ENCODE data around the gene NCBP1. TPM values are rescaled to one million over a fixed set of nuclear protein-coding genes. Genes with fewer than 3 reads are reported as not detected.

NCBP1 gene
- total RNA-seq, 3 donors from 2014 or later = 29.0 to 37.0 (median 36.9) TPM

DNA sequence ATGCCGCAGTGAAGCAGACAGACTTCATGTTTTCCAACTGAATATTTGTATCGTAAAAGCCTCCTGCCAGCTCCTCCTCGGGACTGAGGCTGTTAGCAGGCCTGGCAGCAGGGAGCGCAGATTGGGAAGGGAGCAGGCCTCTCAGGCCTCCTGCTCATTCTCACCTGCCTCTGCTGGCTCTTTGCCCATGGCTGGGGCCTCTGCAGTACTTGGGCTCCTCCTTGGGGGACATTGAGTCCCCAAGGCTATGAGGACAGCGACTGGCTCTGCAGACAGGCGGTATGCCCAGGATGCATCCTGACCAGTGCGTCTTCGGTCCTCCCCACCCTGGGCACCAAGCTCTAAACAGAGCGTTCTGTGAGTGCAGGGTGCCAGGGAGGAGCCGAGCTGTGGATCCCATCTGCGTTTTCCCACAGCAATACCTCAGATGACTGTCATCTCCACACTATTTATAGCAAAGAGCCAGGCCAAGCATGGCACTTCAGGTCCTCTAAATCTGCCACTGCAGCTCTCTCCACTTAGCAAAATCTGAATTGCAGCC, 39.2 kb upstream of the NCBP1 start:
- DNase-seq = no peak
- TF ChIP-seq, protein P1, sequence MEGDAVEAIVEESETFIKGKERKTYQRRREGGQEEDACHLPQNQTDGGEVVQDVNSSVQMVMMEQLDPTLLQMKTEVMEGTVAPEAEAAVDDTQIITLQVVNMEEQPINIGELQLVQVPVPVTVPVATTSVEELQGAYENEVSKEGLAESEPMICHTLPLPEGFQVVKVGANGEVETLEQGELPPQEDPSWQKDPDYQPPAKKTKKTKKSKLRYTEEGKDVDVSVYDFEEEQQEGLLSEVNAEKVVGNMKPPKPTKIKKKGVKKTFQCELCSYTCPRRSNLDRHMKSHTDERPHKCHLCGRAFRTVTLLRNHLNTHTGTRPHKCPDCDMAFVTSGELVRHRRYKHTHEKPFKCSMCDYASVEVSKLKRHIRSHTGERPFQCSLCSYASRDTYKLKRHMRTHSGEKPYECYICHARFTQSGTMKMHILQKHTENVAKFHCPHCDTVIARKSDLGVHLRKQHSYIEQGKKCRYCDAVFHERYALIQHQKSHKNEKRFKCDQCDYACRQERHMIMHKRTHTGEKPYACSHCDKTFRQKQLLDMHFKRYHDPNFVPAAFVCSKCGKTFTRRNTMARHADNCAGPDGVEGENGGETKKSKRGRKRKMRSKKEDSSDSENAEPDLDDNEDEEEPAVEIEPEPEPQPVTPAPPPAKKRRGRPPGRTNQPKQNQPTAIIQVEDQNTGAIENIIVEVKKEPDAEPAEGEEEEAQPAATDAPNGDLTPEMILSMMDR (IDR thresholded peaks at IDR 0.05) = no peak
- H3K4me3 ChIP-seq = no peak overlapping the region
- H3K9me3 ChIP-seq = no peaks in the 10 kb centered on the region
- no peaks in the 10 kb centered on the region for H3K36me3 ChIP-seq (ENCODE audit: low read depth)
- H3K4me1 ChIP-seq (ENCODE audit: low read depth) = no peaks in the 10 kb centered on the region
- no peak for ATAC-seq
- intact Hi-C loops (cut with DNase I, micrococcal nuclease) = no loop called here

DNA sequence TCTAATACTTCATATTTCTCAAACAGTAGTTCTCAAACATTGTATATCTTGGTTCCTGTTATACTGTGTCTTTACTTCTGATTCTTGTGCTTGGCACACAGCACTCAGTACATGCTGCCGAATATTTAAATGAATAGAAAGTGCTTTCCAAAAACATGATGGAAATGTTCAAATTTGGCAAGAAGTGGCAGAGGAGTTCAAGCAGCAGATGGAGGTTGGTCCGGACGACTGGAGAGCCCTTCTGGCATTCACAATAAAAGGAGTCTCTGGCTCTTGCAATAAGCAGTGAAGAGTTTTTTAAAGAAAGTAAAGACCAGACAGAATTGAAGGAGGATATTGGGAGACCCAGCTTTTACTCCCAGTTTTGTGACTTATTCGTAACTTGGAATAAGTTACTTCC, 36.7 kb upstream of the NCBP1 start:
- ATAC-seq = no peak
- intact Hi-C loops (cut with DNase I, micrococcal nuclease) = loop anchor here in 1 of 2 donors (5.0 kb wide), 1 partner anchor 130 kb away; no protein-coding TSS in a partner anchor
- no peak overlapping the region for H3K4me3 ChIP-seq
- peaks cover 6% of the 10 kb centered on the region for H3K4me1 ChIP-seq (ENCODE audit: low read depth)
- TF ChIP-seq, protein P1 (IDR thresholded peaks at IDR 0.05) = no peak
- H3K9me3 ChIP-seq = no peaks in the 10 kb centered on the region
- H3K36me3 ChIP-seq (ENCODE audit: low read depth) = no peaks in the 10 kb centered on the region
- DNase-seq = no peak

DNA sequence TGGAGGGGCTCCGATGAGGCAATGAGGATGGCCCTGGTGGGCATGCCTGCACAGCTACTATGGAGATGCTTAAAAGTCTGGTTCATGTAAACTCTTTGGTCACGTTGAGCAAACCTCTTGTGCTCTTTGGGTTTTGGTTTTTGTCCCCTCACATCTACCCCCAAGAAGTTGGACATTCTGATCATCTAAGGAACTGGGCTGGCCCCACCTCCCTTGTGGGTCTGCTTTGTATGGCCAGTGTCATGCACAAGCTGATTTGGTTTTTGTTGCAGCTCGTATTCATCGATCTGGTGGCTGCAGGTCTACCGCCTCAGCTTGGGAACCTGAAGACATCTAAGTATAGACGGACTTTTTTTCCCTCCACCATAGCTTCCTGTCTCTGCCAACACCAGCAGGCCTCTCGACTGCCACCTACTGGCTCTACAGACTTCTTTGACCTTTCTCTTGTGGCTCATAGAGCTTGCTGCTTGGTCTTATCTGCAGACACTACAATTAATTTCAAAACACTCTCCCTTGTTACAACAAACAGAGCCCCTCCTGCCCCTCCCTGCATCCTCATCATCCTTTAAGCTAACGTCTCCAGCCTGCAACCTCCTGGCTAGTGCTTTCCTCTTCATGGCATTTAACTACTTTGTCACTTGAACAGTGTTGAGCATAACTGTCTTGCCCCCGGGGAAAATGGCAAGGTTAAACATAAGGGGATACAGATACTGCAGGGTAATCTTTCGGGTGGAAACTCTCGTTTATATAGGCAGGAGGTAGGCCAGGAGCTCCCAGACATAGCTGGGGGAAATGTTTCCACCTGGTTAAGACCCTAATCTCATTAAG, 34.9 kb upstream of the NCBP1 start:
- Histone ChIP-seq H3K9me3 (no peaks in the 10 kb centered on the region), H3K4me1 (ENCODE audit: low read depth) (peaks cover 6% of the 10 kb centered on the region), H3K36me3 (ENCODE audit: low read depth) (no peaks in the 10 kb centered on the region), H3K4me3 (no peak overlapping the region)
- ATAC-seq (peak; percentile 90), DNase-seq (peak in 2 of 3 donors; percentile 51 to 93)
- intact Hi-C loops (cut with DNase I, micrococcal nuclease) = loop anchor here in 1 of 2 donors (5.0 kb wide), 1 partner anchor 131 kb away; no protein-coding TSS in a partner anchor
- TF ChIP-seq, protein P1 (IDR thresholded peaks at IDR 0.05) = peak; percentile 79

DNA sequence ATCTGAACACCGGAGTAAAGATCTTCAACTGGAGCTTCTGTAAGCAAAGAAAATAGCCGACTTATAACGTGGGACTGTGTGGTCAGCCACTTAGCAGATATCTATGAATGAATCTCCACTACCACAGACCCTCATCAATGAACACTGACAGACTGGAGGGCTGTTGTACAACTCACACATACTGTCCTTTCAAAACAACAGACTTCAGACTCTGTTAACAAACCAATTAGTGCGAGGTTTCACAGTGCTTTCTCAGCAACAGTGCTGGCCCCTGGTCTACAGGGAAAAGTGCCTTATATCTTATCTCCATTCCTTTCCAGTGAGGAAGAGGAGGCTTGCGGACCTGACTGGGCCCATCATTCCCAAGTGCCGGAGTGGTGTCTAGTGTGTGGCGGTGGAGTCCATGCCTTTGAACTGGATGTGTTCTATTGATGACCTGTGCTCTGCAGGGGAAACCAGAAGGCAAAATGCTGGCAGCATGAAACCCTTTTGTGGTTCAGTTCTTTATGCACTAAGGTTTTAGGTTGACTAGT, 34.2 kb upstream of the NCBP1 start:
- Histone ChIP-seq H3K4me1 (ENCODE audit: low read depth) (peaks cover 6% of the 10 kb centered on the region), H3K9me3 (no peaks in the 10 kb centered on the region), H3K36me3 (ENCODE audit: low read depth) (no peaks in the 10 kb centered on the region), H3K4me3 (no peak overlapping the region)
- ATAC-seq (no peak), DNase-seq (no peak)
- TF ChIP-seq, protein P1 (IDR thresholded peaks at IDR 0.05) = no peak
- intact Hi-C loops (cut with DNase I, micrococcal nuclease) = loop anchor here in 1 of 2 donors (5.0 kb wide), 1 partner anchor 132 kb away; no protein-coding TSS in a partner anchor

DNA sequence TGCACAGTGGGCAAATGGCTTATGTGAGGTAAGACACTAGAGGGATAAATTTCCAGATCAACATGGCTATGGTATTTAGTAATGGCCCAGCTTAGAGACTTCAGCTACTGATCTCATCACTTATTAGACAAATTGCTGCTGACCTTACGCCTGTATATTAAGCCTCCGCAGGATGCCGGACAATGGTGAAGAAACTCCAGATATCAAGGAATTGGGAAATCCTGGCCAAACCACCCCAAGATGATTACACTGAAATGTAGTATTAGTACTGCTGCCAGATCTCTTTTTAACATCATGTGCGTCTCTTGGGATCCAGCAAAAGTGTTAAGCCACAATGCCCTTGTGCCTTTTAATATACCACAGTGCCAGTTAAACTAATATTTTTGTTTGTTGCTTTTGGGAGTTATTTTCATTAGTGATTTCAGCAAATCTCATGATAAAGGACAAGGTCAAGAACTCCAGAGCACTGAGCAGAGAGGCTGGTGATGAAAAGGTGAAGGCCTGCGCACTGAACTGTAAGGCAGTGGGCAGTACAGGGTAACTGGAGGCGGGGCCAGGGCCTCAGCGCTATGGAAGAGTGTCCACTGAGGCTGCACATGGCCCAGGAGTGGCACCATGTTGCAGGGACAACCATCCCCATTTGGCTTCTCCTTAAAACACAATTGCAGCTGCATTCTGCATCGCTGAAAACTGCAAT, 32.9 kb upstream of the NCBP1 start:
- H3K4me3 ChIP-seq = no peak overlapping the region
- no peaks in the 10 kb centered on the region for H3K9me3 ChIP-seq
- peaks cover 6% of the 10 kb centered on the region for H3K4me1 ChIP-seq (ENCODE audit: low read depth)
- TF ChIP-seq, protein P1 (IDR thresholded peaks at IDR 0.05) = no peak
- ATAC-seq (no peak), DNase-seq (no peak)
- intact Hi-C loops (cut with DNase I, micrococcal nuclease) = loop anchor here in 1 of 2 donors (10.0 kb wide), 1 partner anchor 126 kb away; no protein-coding TSS in a partner anchor
- peaks cover 5% of the 10 kb centered on the region for H3K36me3 ChIP-seq (ENCODE audit: low read depth)

All from mucosa of descending colon (tissue), 3 donors.